Heart left ventricle (tissue), 13 donors: ENCODE data around the gene TJP3.

Experiments
- CTCF ChIP-seq, 12 donors: fragments of 200-600 bp; sonication (generic) in 4 of 12; IDR thresholded peaks; one replicate each; pipeline versions ENCODE4 v1.5.0 to v1.8.0; 2018 to 2022; ENCODE audit warnings: antibody characterized with exemption in 12 of 12, mild to moderate bottlenecking in 5 of 12
- POLR2A ChIP-seq, 2 donors: fragments of 450-650 bp; IDR thresholded peaks; one replicate each; pipeline ENCODE4 v1.6.1; 2017; ENCODE audit warnings: antibody characterized with exemption in 2 of 2, mild to moderate bottlenecking in 2 of 2, moderate library complexity in 2 of 2
- donor health status: ischemic (EF 13 %, LVEDD 7.1; RV severe dilation, severe dysfunction).
- donor health status: DM: no; HTN: yes; CAD: no.
- donor health status: DM: no; HTN: no; CAD: no.
- donor health status: ischemic (EF 25% LVEDD 6.9; RV normal size, moderate dysfunction).
- donor health status: ischemic (EF 25% LVEDD 5.7; RV mildly dilated, moderate dysfunction).
- donor health status: ischemic (EF 35%, LVEDD 5.7; RV mildly dilated, moderate dysfunction).
- donor health status: nonischemic (EF 11% LVEDD 7.7; RV severe dilation, severe dysfunction).
- donor health status: DM: yes; HTN: yes; CAD: no.
- donor health status: PGD.
- donor health status: ischemic (EF 29% LVEDD 5.4; RV normal size, mild dysfunction).
- donor health status: nonischemic (EF 23%, LVEDD 6.1; RV moderate dilation, normal function).

GRCh38 chr19:3760871-3761361 is 52.7 kb downstream of the TJP3 start:
- no peak for TF ChIP-seq CTCF (IDR thresholded peaks at IDR 0.05)
- TF ChIP-seq POLR2A (IDR thresholded peaks at IDR 0.05), result no peak
